HFFc6 (cell line): ENCODE measurements around the gene KRTAP10-7. TPM values are rescaled to one million over a fixed set of nuclear protein-coding genes. Genes with fewer than 3 reads are reported as not detected.
"Not testable (repeated sequence)": the region's sequence is repeated elsewhere in the genome, so short reads cannot be mapped to it uniquely, and the experiment has no call there.

Source experiments
- DNase-seq: peaks from one replicate; pipeline ENCODE4 v3.0.0-alpha.2; 2018
- H3K27ac Mint-ChIP-seq: 2 replicates; pipeline ENCODE4 v1.8.0; 2020; ENCODE audit warnings: mild to moderate bottlenecking, mixed read lengths
- H3K27me3 Mint-ChIP-seq: 2 replicates; pipeline ENCODE4 v1.8.0; 2021; ENCODE audit warnings: mild to moderate bottlenecking, moderate library complexity, mixed read lengths; ENCODE audit not compliant: insufficient read depth
- H3K36me3 Mint-ChIP-seq: 2 replicates; pipeline ENCODE4 v1.8.0; 2021; ENCODE audit warnings: low read depth, mixed read lengths
- H3K4me1 Mint-ChIP-seq: 2 replicates; pipeline ENCODE4 v1.8.0; 2020; ENCODE audit warnings: low read depth, mixed read lengths
- H3K4me3 Mint-ChIP-seq: 2 replicates; pipeline ENCODE4 v1.8.0; 2020; ENCODE audit warnings: mild to moderate bottlenecking, moderate library complexity, mixed read lengths
- H3K9me3 Mint-ChIP-seq: 2 replicates; pipeline ENCODE4 v1.8.0; 2020; ENCODE audit warnings: mild to moderate bottlenecking, mixed read lengths
- CTCF ChIP-seq: fragments of 200-600 bp; sonication (generic); IDR thresholded peaks from 2 replicates; pipeline ENCODE4 v1.5.0; 2021; ENCODE audit warnings: antibody characterized with exemption, mild to moderate bottlenecking
- long read RNA-seq: library from polyadenylated mRNA; unstranded; transcript quantifications from one replicate; pipeline ENCODE4 v2.0.0, GENCODE V29; 2019
- total RNA-seq, 6 experiments: library from RNA; stranded (reverse); fragmentation: NEBNext Ultra II Directional; extraction: Animal tissue kit (Norgen Biotek cat#: 25700); gene quantifications; 2 replicates in 1 of 6; 3 replicates in 5 of 6; pipeline ENCODE4 v1.2.3, GENCODE V29; 2021

Gene KRTAP10-7
- total RNA-seq = not detected
- long read RNA-seq = 0 reads

- H3K27me3 Mint-ChIP-seq = peaks cover 17% of the 10 kb centered on the region
- H3K36me3 Mint-ChIP-seq, H3K4me3 Mint-ChIP-seq, H3K4me1 Mint-ChIP-seq, H3K27ac Mint-ChIP-seq, DNase-seq, H3K9me3 Mint-ChIP-seq: not testable (repeated sequence)
Measured at GRCh38 chr21:44600118-44600978, at the start of gene KRTAP10-7. TSS of gene KRTAP10-7 (plus strand) at chr21:44600597. CDS start at chr21:44600622, 25 bp downstream.

GRCh38 chr21:44550807-44551206 lies 49.6 kb upstream of the KRTAP10-7 start:
- Mint-ChIP-seq H3K27me3 (peaks cover 24% of the 10 kb centered on the region), H3K27ac (no peak overlapping the region), H3K9me3 (peaks cover 22% of the 10 kb centered on the region), H3K36me3 (no peaks in the 10 kb centered on the region; the same call in 1 of the 2 replicates), H3K4me3 (no peak overlapping the region), H3K4me1 (no peaks in the 10 kb centered on the region)
- DNase-seq = no peak
- TF ChIP-seq CTCF = no peak

- Mint-ChIP-seq H3K4me1 (no peaks in the 10 kb centered on the region), H3K27ac (no peak within 1 kb of the TSS)
Measured at GRCh38 chr21:44551340-44551961, 48.9 kb upstream of the KRTAP10-7 start, which contains the start of gene KRTAP10-2. TSS of gene KRTAP10-2 (minus strand) at chr21:44551505. CDS start at chr21:44551458, 47 bp downstream.

GRCh38 chr21:44552136-44552535 lies 48.3 kb upstream of the KRTAP10-7 start:
- DNase-seq = no peak
- H3K36me3 Mint-ChIP-seq = no peaks in the 10 kb centered on the region; the same call in 1 of the 2 replicates
- no peaks in the 10 kb centered on the region for H3K4me1 Mint-ChIP-seq
- peaks cover 14% of the 10 kb centered on the region for H3K9me3 Mint-ChIP-seq
- no peak for TF ChIP-seq CTCF
- H3K27me3 Mint-ChIP-seq = peaks cover 20% of the 10 kb centered on the region
- no peak overlapping the region for H3K4me3 Mint-ChIP-seq
- H3K27ac Mint-ChIP-seq = no peak overlapping the region

More at GRCh38 chr21:44551340-44551961, 48.9 kb upstream of the KRTAP10-7 start, which contains the start of gene KRTAP10-2:
- peaks cover 23% of the 10 kb centered on the region for H3K27me3 Mint-ChIP-seq
- no peak for DNase-seq
- H3K9me3 Mint-ChIP-seq = peaks cover 21% of the 10 kb centered on the region
- H3K4me3 Mint-ChIP-seq = no peak within 1 kb of the TSS
- H3K36me3 Mint-ChIP-seq = no peaks in the 10 kb centered on the region; the same call in 1 of the 2 replicates
- TF ChIP-seq CTCF = no peak

- peaks cover 12% of the 10 kb centered on the region; the same call in 1 of the 2 replicates for H3K9me3 Mint-ChIP-seq
- DNase-seq = no peak
- H3K4me1 Mint-ChIP-seq = no peaks in the 10 kb centered on the region
- no peak overlapping the region for H3K4me3 Mint-ChIP-seq
- no peak for TF ChIP-seq CTCF
- H3K36me3 Mint-ChIP-seq = no peaks in the 10 kb centered on the region; the same call in 1 of the 2 replicates
- H3K27ac Mint-ChIP-seq = no peak overlapping the region
- peaks cover 19% of the 10 kb centered on the region for H3K27me3 Mint-ChIP-seq
Measured at GRCh38 chr21:44552681-44553080, 47.7 kb upstream of the KRTAP10-7 start.
